H9 (cell line): ENCODE results near the gene GPRC5D. TPM values are rescaled to one million over a fixed set of nuclear protein-coding genes. Genes with fewer than 3 reads are reported as not detected.

ENCODE experiments used
- DNase-seq: peaks from one replicate; pipeline ENCODE4 v3.0.0-alpha.2; 2017
- H2AFZ ChIP-seq: one replicate; pipeline ENCODE4 v1.6.1; 2013; ENCODE audit warnings: mild to moderate bottlenecking, low read length, control low read depth, moderate library complexity
- H2AK5ac ChIP-seq: 2 replicates; pipeline ENCODE4 v1.6.1; 2013; ENCODE audit warnings: low read length, control low read depth, mixed read lengths; ENCODE audit not compliant: insufficient read length
- H2BK120ac ChIP-seq: one replicate; pipeline ENCODE4 v1.6.1; 2013; ENCODE audit warnings: low read depth, mild to moderate bottlenecking, low read length, control low read depth, inconsistent platforms; ENCODE audit not compliant: poor library complexity, severe bottlenecking
- H2BK12ac ChIP-seq: 2 replicates; pipeline ENCODE4 v1.6.1; 2013; ENCODE audit warnings: low read length, control low read depth, mixed read lengths, low read depth; ENCODE audit not compliant: insufficient read length
- H2BK15ac ChIP-seq: 2 replicates; pipeline ENCODE4 v1.6.1; 2013; ENCODE audit warnings: low read depth, low read length, control low read depth
- H2BK20ac ChIP-seq: one replicate; pipeline ENCODE4 v1.6.1; 2013; ENCODE audit warnings: low read depth, mild to moderate bottlenecking, low read length, control low read depth, inconsistent platforms; ENCODE audit not compliant: poor library complexity, severe bottlenecking
- H2BK5ac ChIP-seq: 2 replicates; pipeline ENCODE4 v1.6.1; 2013; ENCODE audit warnings: low read length, control low read depth, mixed read lengths; ENCODE audit not compliant: insufficient read length
- H3K14ac ChIP-seq: 2 replicates; pipeline ENCODE4 v1.6.1; 2013; ENCODE audit warnings: low read length, control low read depth; ENCODE audit not compliant: insufficient read depth
- H3K18ac ChIP-seq: 2 replicates; pipeline ENCODE4 v1.6.1; 2013; ENCODE audit warnings: low read depth, mild to moderate bottlenecking, mixed read lengths, low read length, control low read depth; ENCODE audit not compliant: insufficient read length
- H3K23ac ChIP-seq: 2 replicates; pipeline ENCODE4 v1.6.1; 2013; ENCODE audit warnings: low read length, control low read depth, mixed read lengths, low read depth; ENCODE audit not compliant: insufficient read length
- H3K23me2 ChIP-seq: 2 replicates; pipeline ENCODE4 v1.6.1; 2013; ENCODE audit warnings: low read depth, mild to moderate bottlenecking, mixed read lengths, low read length, control low read depth; ENCODE audit not compliant: insufficient read length, poor library complexity, severe bottlenecking
- H3K27ac ChIP-seq: 2 replicates; pipeline ENCODE4 v1.5.1; 2013; ENCODE audit warnings: low read length, control low read depth, mixed read lengths, low read depth; ENCODE audit not compliant: insufficient read length
- H3K27me3 ChIP-seq: 2 replicates; pipeline ENCODE4 v1.6.1; 2013; ENCODE audit warnings: low read length, control low read depth, inconsistent platforms; ENCODE audit not compliant: insufficient read depth
- H3K4ac ChIP-seq: 2 replicates; pipeline ENCODE4 v1.6.1; 2013; ENCODE audit warnings: low read depth, mild to moderate bottlenecking, control low read depth, inconsistent platforms, low read length, moderate library complexity
- H3K4me1 ChIP-seq: 2 replicates; pipeline ENCODE4 v1.6.1; 2013; ENCODE audit warnings: low read length, control low read depth, inconsistent platforms; ENCODE audit not compliant: insufficient read depth
- H3K4me2 ChIP-seq: 2 replicates; pipeline ENCODE4 v1.6.1; 2013; ENCODE audit warnings: low read length, control low read depth, mixed read lengths; ENCODE audit not compliant: insufficient read length, insufficient read depth
- H3K56ac ChIP-seq: 2 replicates; pipeline ENCODE4 v1.6.1; 2013; ENCODE audit warnings: low read depth, mild to moderate bottlenecking, mixed read lengths, low read length, control low read depth; ENCODE audit not compliant: insufficient read length
- H3K79me1 ChIP-seq: 2 replicates; pipeline ENCODE4 v1.6.1; 2013; ENCODE audit warnings: low read depth, mild to moderate bottlenecking, moderate library complexity, low read length, control low read depth, inconsistent platforms; ENCODE audit not compliant: insufficient read depth, poor library complexity, severe bottlenecking
- H3K79me2 ChIP-seq: 2 replicates; pipeline ENCODE4 v1.6.1; 2013; ENCODE audit warnings: low read length, control low read depth, inconsistent platforms; ENCODE audit not compliant: insufficient read depth
- H3K9ac ChIP-seq: 2 replicates; pipeline ENCODE4 v1.6.1; 2013; ENCODE audit warnings: low read length, control low read depth, mixed read lengths; ENCODE audit not compliant: insufficient read length; ENCODE audit errors: extremely low read depth
- H3K9me3 ChIP-seq: one replicate; pipeline ENCODE4 v1.6.1; 2013; ENCODE audit warnings: low read depth, low read length, inconsistent platforms; ENCODE audit not compliant: control insufficient read depth
- H3T11ph ChIP-seq: one replicate; pipeline ENCODE4 v1.6.1; 2013; ENCODE audit warnings: mild to moderate bottlenecking, low read length, control low read depth, inconsistent platforms
- H4K20me1 ChIP-seq: one replicate; pipeline ENCODE4 v1.6.1; 2013; ENCODE audit not compliant: control insufficient read depth, insufficient read length, insufficient read depth
- H4K5ac ChIP-seq: 2 replicates; pipeline ENCODE4 v1.6.1; 2013; ENCODE audit warnings: low read depth, mild to moderate bottlenecking, mixed read lengths, low read length, control low read depth; ENCODE audit not compliant: insufficient read length
- H4K8ac ChIP-seq: replicated peaks from 2 replicates; pipeline ENCODE4 v1.6.1; 2013; ENCODE audit warnings: low read length, control low read depth, mixed read lengths, low read depth; ENCODE audit not compliant: insufficient read length
- H4K91ac ChIP-seq: 2 replicates; pipeline ENCODE4 v1.6.1; 2013; ENCODE audit warnings: low read depth, mild to moderate bottlenecking, moderate library complexity, mixed read lengths, low read length, control low read depth; ENCODE audit not compliant: insufficient read length
- H3K27ac Mint-ChIP-seq, 3 experiments: 2 replicates in 2 of 3; 3 replicates in 1 of 3; pipeline ENCODE4 v1.8.0; 2020 to 2021; ENCODE audit warnings: mixed read lengths in 3 of 3, mild to moderate bottlenecking in 1 of 3, moderate library complexity in 1 of 3
- H3K27me3 Mint-ChIP-seq: 2 replicates; pipeline ENCODE4 v1.8.0; 2021; ENCODE audit warnings: low read depth, mild to moderate bottlenecking, moderate library complexity, mixed read lengths
- H3K36me3 Mint-ChIP-seq, 3 experiments: 2 replicates in 2 of 3; 3 replicates in 1 of 3; pipeline ENCODE4 v1.8.0; 2020 to 2021; ENCODE audit warnings: low read depth in 3 of 3, mixed read lengths in 3 of 3; ENCODE audit not compliant: insufficient read depth in 1 of 3
- H3K4me1 Mint-ChIP-seq, 2 experiments: 2 replicates each; pipeline ENCODE4 v1.8.0; 2020; ENCODE audit warnings: mixed read lengths in 2 of 2
- H3K4me3 Mint-ChIP-seq, 2 experiments: 2 replicates in 1 of 2; 3 replicates in 1 of 2; pipeline ENCODE4 v1.8.0; 2020 to 2021; ENCODE audit warnings: mild to moderate bottlenecking in 2 of 2, mixed read lengths in 2 of 2, moderate library complexity in 1 of 2
- H3K9me3 Mint-ChIP-seq, 2 experiments: 2 replicates in 1 of 2; 3 replicates in 1 of 2; pipeline ENCODE4 v1.8.0; 2020; ENCODE audit warnings: mild to moderate bottlenecking in 2 of 2, mixed read lengths in 2 of 2, moderate library complexity in 1 of 2
- WGBS: extraction: QIAGEN DNeasy Blood & Tissue Kit; methylation state at CpG from one replicate; pipeline ENCODE4 v1.1.7; 2013; ENCODE audit warnings: missing lambda C conversion rate, low lambda C conversion rate, mixed read lengths; ENCODE audit not compliant: insufficient read length; ENCODE audit errors: extremely low coverage; 5-methylcytosine and 5-hydroxymethylcytosine counted together
- total RNA-seq: library from RNA; stranded (reverse); gene quantifications from 2 replicates; pipeline ENCODE4 v1.2.1, GENCODE V29; 2021
- TF ChIP-seq, protein P1 (sequence below): fragments of 200-600 bp; sonication (generic); conservative IDR thresholded peaks from 3 replicates; pipeline ENCODE4 v1.8.0; 2021; ENCODE audit warnings: antibody characterized with exemption, mild to moderate bottlenecking

Gene GPRC5D
- total RNA-seq, 1 experiment from 2014 or later: not detected

GRCh38 chr12:12903642-12904609 lies 48.0 kb downstream of the GPRC5D start:
- Histone ChIP-seq H2AK5ac (no peak overlapping the region), H3K14ac (no peak overlapping the region), H3K27me3 (no peaks in the 10 kb centered on the region; the same call in 1 of the 2 replicates), H3K23ac (no peak overlapping the region), H4K20me1 (no peaks in the 10 kb centered on the region), H3K27ac (no peak overlapping the region), H3K4me1 (no peaks in the 10 kb centered on the region), H3K9ac (no peak overlapping the region), H2BK5ac (no peak overlapping the region), H3T11ph (no peak overlapping the region), H2AFZ (no peak overlapping the region), H3K4ac (no peak overlapping the region), H3K56ac (no peak overlapping the region), H4K91ac (no peak overlapping the region), H3K79me1 (no peaks in the 10 kb centered on the region), H2BK20ac (no peak overlapping the region), H3K18ac (no peak overlapping the region), H3K9me3 (no peaks in the 10 kb centered on the region), H3K4me2 (no peak overlapping the region), H3K79me2 (no peaks in the 10 kb centered on the region), H3K23me2 (no peaks in the 10 kb centered on the region), H2BK120ac (no peak overlapping the region), H2BK12ac (no peak overlapping the region), H4K8ac (no peak overlapping the region), H2BK15ac (no peak overlapping the region), H4K5ac (no peak overlapping the region)
- no CpG with 5 or more reads among the region's 14 CpGs for WGBS
- Mint-ChIP-seq H3K27me3 (no peaks in the 10 kb centered on the region; the same call in none of the 2 replicates), H3K4me1 (0 out of 4 replicates have a peak, but pooled peaks cover 0 to 2% of the 10 kb centered on the region in 2 experiments), H3K36me3 (no peaks in the 10 kb centered on the region), H3K4me3 (no peak overlapping the region), H3K9me3 (no peaks in the 10 kb centered on the region), H3K27ac (peak overlapping the region in 1 of 3 experiments; percentile 49; a peak in 1 of 7 replicates)
- TF ChIP-seq, protein P1, sequence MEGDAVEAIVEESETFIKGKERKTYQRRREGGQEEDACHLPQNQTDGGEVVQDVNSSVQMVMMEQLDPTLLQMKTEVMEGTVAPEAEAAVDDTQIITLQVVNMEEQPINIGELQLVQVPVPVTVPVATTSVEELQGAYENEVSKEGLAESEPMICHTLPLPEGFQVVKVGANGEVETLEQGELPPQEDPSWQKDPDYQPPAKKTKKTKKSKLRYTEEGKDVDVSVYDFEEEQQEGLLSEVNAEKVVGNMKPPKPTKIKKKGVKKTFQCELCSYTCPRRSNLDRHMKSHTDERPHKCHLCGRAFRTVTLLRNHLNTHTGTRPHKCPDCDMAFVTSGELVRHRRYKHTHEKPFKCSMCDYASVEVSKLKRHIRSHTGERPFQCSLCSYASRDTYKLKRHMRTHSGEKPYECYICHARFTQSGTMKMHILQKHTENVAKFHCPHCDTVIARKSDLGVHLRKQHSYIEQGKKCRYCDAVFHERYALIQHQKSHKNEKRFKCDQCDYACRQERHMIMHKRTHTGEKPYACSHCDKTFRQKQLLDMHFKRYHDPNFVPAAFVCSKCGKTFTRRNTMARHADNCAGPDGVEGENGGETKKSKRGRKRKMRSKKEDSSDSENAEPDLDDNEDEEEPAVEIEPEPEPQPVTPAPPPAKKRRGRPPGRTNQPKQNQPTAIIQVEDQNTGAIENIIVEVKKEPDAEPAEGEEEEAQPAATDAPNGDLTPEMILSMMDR: no peak
- no peak for DNase-seq
